SK-N-SH (cell line): ENCODE measurements around the gene UBE2D2. TPM values are rescaled to one million over a fixed set of nuclear protein-coding genes. Genes with fewer than 3 reads are reported as not detected.

Experiments
- CTCF ChIA-PET: fragments of 300-600, 350-600 bp; formaldehyde crosslinking; extraction: SDS; loops from one replicate; lab custom pipeline; 2021; lab: Yijun Ruan, JAX
- POLR2A ChIA-PET: fragments of 350-600 bp; sonication (Branson Sonifier 250); formaldehyde crosslinking; extraction: SDS; loops from one replicate; lab custom pipeline; 2020; ENCODE audit warnings: antibody characterized with exemption, inconsistent platforms; lab: Yijun Ruan, JAX
- DNase-seq: peaks from one replicate; pipeline ENCODE4 v3.0.0; 2012
- H2AFZ ChIP-seq: fragments of 200-600 bp; sonication (generic); 2 replicates; pipeline ENCODE4 v1.8.1; 2016; ENCODE audit warnings: antibody characterized with exemption, mild to moderate bottlenecking, low read depth
- H3F3A ChIP-seq: fragments of 200-600 bp; sonication (generic); replicated peaks from 2 replicates; pipeline ENCODE3; 2016; ENCODE audit warnings: antibody characterized with exemption, mild to moderate bottlenecking; ENCODE audit not compliant: insufficient read depth
- H3K27ac ChIP-seq, 2 experiments: fragments of 200-500 bp in 1 of 2; fragments of 200-600 bp in 1 of 2; sonication (Bioruptor generic) in 1 of 2; sonication (generic), shearing (Covaris generic) in 1 of 2; 2 replicates each; pipeline versions ENCODE4 v1.5.1 to v1.6.1; 2014 to 2016; ENCODE audit warnings: low read depth in 2 of 2, inconsistent platforms in 1 of 2, low read length in 1 of 2, mild to moderate bottlenecking in 1 of 2, mixed read lengths in 1 of 2
- H3K27me3 ChIP-seq: fragments of 200-600 bp; sonication (generic), shearing (Covaris generic); 2 replicates; pipeline ENCODE4 v1.6.1; 2016; ENCODE audit warnings: mixed run types; ENCODE audit not compliant: insufficient read depth
- H3K36me3 ChIP-seq, 2 experiments: fragments of 200-500 bp in 1 of 2; fragments of 200-600 bp in 1 of 2; sonication (Bioruptor generic) in 1 of 2; sonication (generic) in 1 of 2; replicated peaks in 1 of 2; 2 replicates each; pipeline versions ENCODE3 to v1.5.1; 2014 to 2016; ENCODE audit warnings: low read length in 1 of 2, mild to moderate bottlenecking in 1 of 2; ENCODE audit not compliant: insufficient read depth in 2 of 2, control insufficient read depth in 1 of 2
- H3K4me1 ChIP-seq, 2 experiments: fragments of 200-500 bp in 1 of 2; fragments of 200-600 bp in 1 of 2; sonication (Bioruptor generic) in 1 of 2; sonication (generic), shearing (Covaris generic) in 1 of 2; 2 replicates each; pipeline versions ENCODE4 v1.5.1 to v1.6.1; 2014 to 2016; ENCODE audit warnings: low read depth in 1 of 2, low read length in 1 of 2, mixed run types in 1 of 2; ENCODE audit not compliant: insufficient read depth in 2 of 2, control insufficient read depth in 1 of 2
- H3K4me2 ChIP-seq: fragments of 200-600 bp; sonication (generic), shearing (Covaris generic); 2 replicates; pipeline ENCODE4 v1.6.1; 2017; ENCODE audit warnings: mixed run types
- H3K4me3 ChIP-seq, 2 experiments: fragments of 200-500 bp in 1 of 2; fragments of 200-600 bp in 1 of 2; sonication (Bioruptor generic) in 1 of 2; sonication (generic), shearing (Covaris generic) in 1 of 2; 2 replicates each; pipeline versions ENCODE4 v1.5.1 to v1.8.1; 2014 to 2016; ENCODE audit warnings: low read depth in 2 of 2, inconsistent platforms in 1 of 2, low read length in 1 of 2, mild to moderate bottlenecking in 1 of 2, mixed read lengths in 1 of 2, moderate library complexity in 1 of 2
- H3K79me2 ChIP-seq: fragments of 200-600 bp; sonication (generic); 2 replicates; pipeline ENCODE4 v1.8.1; 2017; ENCODE audit warnings: mild to moderate bottlenecking; ENCODE audit not compliant: insufficient read depth
- H3K9ac ChIP-seq: fragments of 200-600 bp; sonication (generic); 2 replicates; pipeline ENCODE4 v1.6.1; 2017; ENCODE audit warnings: mixed run types
- H3K9me2 ChIP-seq: fragments of 200-600 bp; sonication (generic); 2 replicates; pipeline ENCODE4 v1.6.1; 2017; ENCODE audit warnings: mixed run types
- H3K9me3 ChIP-seq: fragments of 200-600 bp; sonication (generic); 2 replicates; pipeline ENCODE4 v1.6.1; 2017; ENCODE audit warnings: mixed run types, mild to moderate bottlenecking, moderate library complexity
- H4K20me1 ChIP-seq: fragments of 200-600 bp; sonication (generic); 2 replicates; pipeline ENCODE4 v1.6.1; 2017; ENCODE audit warnings: mild to moderate bottlenecking, mixed run types; ENCODE audit not compliant: insufficient read depth
- CHD2 ChIP-seq: fragments of 150-350 bp; IDR thresholded peaks from 2 replicates; pipeline ENCODE4 v1.6.1; 2018; ENCODE audit warnings: low read length; ENCODE audit not compliant: partially characterized antibody
- CTCF ChIP-seq: fragments of 200-600 bp; sonication (generic); IDR thresholded peaks from 2 replicates; pipeline ENCODE4 v1.6.1; 2017; ENCODE audit warnings: antibody characterized with exemption, mild to moderate bottlenecking, moderate library complexity
- ELF1 ChIP-seq: IDR thresholded peaks from 2 replicates; pipeline ENCODE4 v1.4.0; 2012
- FOXJ3 ChIP-seq: sonication (generic); formaldehyde crosslinking; IDR thresholded peaks from 2 replicates; pipeline ENCODE4 v1.5.1; 2020; ENCODE audit warnings: mild to moderate bottlenecking, missing genetic modification reagents
- GABPA ChIP-seq: IDR thresholded peaks from 2 replicates; pipeline ENCODE4 v1.4.0; 2012; ENCODE audit warnings: low read depth, mild to moderate bottlenecking
- GATA2 ChIP-seq: sonication (generic); formaldehyde crosslinking; IDR thresholded peaks from 2 replicates; pipeline ENCODE4 v1.5.0; 2020; ENCODE audit warnings: mild to moderate bottlenecking, missing genetic modification reagents
- JUND ChIP-seq: IDR thresholded peaks from 2 replicates; pipeline ENCODE4 v1.4.0; 2012
- NFIC ChIP-seq: IDR thresholded peaks from 2 replicates; pipeline ENCODE4 v1.4.0; 2012; ENCODE audit warnings: borderline replicate concordance
- NRF1 ChIP-seq: IDR thresholded peaks from 2 replicates; pipeline ENCODE4 v1.6.1; 2012; ENCODE audit warnings: low read depth, mild to moderate bottlenecking, low read length
- POLR2AphosphoS5 ChIP-seq: IDR thresholded peaks from 2 replicates; pipeline ENCODE4 v1.6.1; 2012; ENCODE audit warnings: low read depth, low read length
- RAD21 ChIP-seq: IDR thresholded peaks from 2 replicates; pipeline ENCODE4 v1.6.1; 2012; ENCODE audit warnings: mild to moderate bottlenecking, low read length
- RCOR1 ChIP-seq: fragments of 150-350 bp; IDR thresholded peaks from 2 replicates; pipeline ENCODE4 v1.6.1; 2017; ENCODE audit warnings: antibody characterized with exemption, low read length
- REST ChIP-seq: IDR thresholded peaks from 2 replicates; pipeline ENCODE4 v1.6.1; 2012; ENCODE audit warnings: mild to moderate bottlenecking, low read depth, low read length, moderate library complexity
- RFX5 ChIP-seq: IDR thresholded peaks from 2 replicates; pipeline ENCODE4 v1.6.1; 2012; ENCODE audit warnings: mild to moderate bottlenecking, improper control_type of control experiment, low read length
- SIN3A ChIP-seq: IDR thresholded peaks from 2 replicates; pipeline ENCODE4 v1.6.1; 2012; ENCODE audit warnings: low read depth, mild to moderate bottlenecking, low read length, moderate library complexity, borderline replicate concordance
- SMC3 ChIP-seq: IDR thresholded peaks from 2 replicates; pipeline ENCODE4 v1.6.1; 2012; ENCODE audit warnings: low read depth, low read length, improper control_type of control experiment
- TAF1 ChIP-seq: IDR thresholded peaks from 2 replicates; pipeline ENCODE4 v1.6.1; 2012; ENCODE audit warnings: low read depth, mild to moderate bottlenecking, low read length, moderate library complexity, borderline replicate concordance
- TCF12 ChIP-seq: IDR thresholded peaks from 2 replicates; pipeline ENCODE4 v1.4.0; 2012
- TEAD4 ChIP-seq: IDR thresholded peaks from 2 replicates; pipeline ENCODE4 v1.4.0; 2012; ENCODE audit warnings: mild to moderate bottlenecking, borderline replicate concordance; ENCODE audit not compliant: insufficient read depth
- WGBS: methylation state at CpG from one replicate; pipeline ENCODE4 v1.1.6; 2017; ENCODE audit warnings: low lambda C conversion rate; 5-methylcytosine and 5-hydroxymethylcytosine counted together
- polyA plus RNA-seq, 3 experiments: library from polyadenylated mRNA; depleted of rRNA; stranded (reverse); fragments of >200 nt; gene quantifications; 2 replicates each; pipeline ENCODE4 v1.2.3, GENCODE V29; 2012
- TF ChIP-seq, protein P1 (sequence below): IDR thresholded peaks from 2 replicates; pipeline ENCODE4 v1.4.0; 2012; ENCODE audit warnings: low read depth, borderline replicate concordance
- TF ChIP-seq, protein P2 (sequence below): fragments of 150-350 bp; IDR thresholded peaks from 2 replicates; pipeline ENCODE4 v1.6.1; 2017; ENCODE audit warnings: antibody characterized with exemption, low read length, low read depth, borderline replicate concordance

UBE2D2 gene
- polyA plus RNA-seq, 1 of the 3 experiments (the other 2 are of a cell fraction): 24.5 TPM

DNA sequence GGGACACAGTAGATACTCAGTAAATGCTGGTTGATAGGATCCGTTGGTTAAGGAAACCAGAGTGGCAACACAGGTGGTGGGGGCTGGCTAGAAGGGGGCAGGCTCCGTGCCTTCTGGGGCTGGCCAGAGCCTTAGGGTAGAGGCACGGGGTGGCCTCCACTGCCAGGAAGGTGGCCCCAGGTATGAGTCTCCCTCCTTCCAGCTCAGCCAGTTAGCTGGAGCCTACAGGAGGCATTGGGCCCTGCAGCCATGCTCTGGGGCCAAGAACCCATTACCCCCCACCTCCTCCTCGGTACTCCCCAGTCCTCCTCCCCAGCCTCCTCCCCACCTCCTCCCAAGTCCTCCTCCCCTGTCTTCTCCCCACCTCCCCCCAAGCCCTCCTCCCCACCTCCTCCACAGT, 114.7 kb downstream of the UBE2D2 start:
- ChIA-PET POLR2A (interaction anchor here (0.9 to 2.7 kb wide), 4 partner anchors 15 to 38 kb away, joined by 3 to 28 read pairs (median 8); no protein-coding TSS in a partner anchor), CTCF (interaction anchor here (0.8 to 10.3 kb wide), 9 partner anchors 9 to 91 kb away, joined by 3 to 73 read pairs (median 4); no protein-coding TSS in a partner anchor)
- H3F3A ChIP-seq: peaks cover 7% of the 10 kb centered on the region
- H4K20me1 ChIP-seq: peaks cover 91% of the 10 kb centered on the region
- peaks cover 96% of the 10 kb centered on the region for H3K79me2 ChIP-seq
- no peak overlapping the region for H3K4me2 ChIP-seq
- no peaks in the 10 kb centered on the region for H3K9me2 ChIP-seq
- TF ChIP-seq CTCF: no peak
- TF ChIP-seq, protein P1, sequence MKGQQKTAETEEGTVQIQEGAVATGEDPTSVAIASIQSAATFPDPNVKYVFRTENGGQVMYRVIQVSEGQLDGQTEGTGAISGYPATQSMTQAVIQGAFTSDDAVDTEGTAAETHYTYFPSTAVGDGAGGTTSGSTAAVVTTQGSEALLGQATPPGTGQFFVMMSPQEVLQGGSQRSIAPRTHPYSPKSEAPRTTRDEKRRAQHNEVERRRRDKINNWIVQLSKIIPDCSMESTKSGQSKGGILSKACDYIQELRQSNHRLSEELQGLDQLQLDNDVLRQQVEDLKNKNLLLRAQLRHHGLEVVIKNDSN: no peak
- TF ChIP-seq RCOR1: no peak
- no peak for TF ChIP-seq NFIC
- no peak for TF ChIP-seq TEAD4
- no peak for TF ChIP-seq RAD21
- no peak for TF ChIP-seq FOXJ3 (CRISPR knock-in tag)
- TF ChIP-seq CHD2: no peak
- no peak for TF ChIP-seq SIN3A
- TF ChIP-seq ELF1: no peak
- TF ChIP-seq RFX5: no peak
- no peak for TF ChIP-seq GABPA
- TF ChIP-seq TAF1: no peak
- H3K4me1 ChIP-seq: peaks cover 39 to 75% of the 10 kb centered on the region in 2 experiments
- H3K36me3 ChIP-seq: peaks cover 5 to 11% of the 10 kb centered on the region in 2 experiments
- peak overlapping the region in 1 of 2 experiments; percentile 69; a peak in 2 of 4 replicates for H3K27ac ChIP-seq
- 92% methylated on average over 4 of the region's 4 CpGs for WGBS
- no peak overlapping the region for H2AFZ ChIP-seq
- H3K9me3 ChIP-seq: no peaks in the 10 kb centered on the region
- no peak for DNase-seq
- no peak overlapping the region for H3K4me3 ChIP-seq
- no peak overlapping the region for H3K9ac ChIP-seq
- no peaks in the 10 kb centered on the region for H3K27me3 ChIP-seq

GRCh38 chr5:139676406-139676805, 115.3 kb downstream of the UBE2D2 start:
- Histone ChIP-seq H3K27me3 (no peaks in the 10 kb centered on the region), H3K4me3 (no peak overlapping the region), H3K9me3 (no peaks in the 10 kb centered on the region), H3K4me2 (no peak overlapping the region), H3K27ac (peak overlapping the region in 1 of 2 experiments; percentile 99; a peak in 2 of 4 replicates), H3K79me2 (peaks cover 95% of the 10 kb centered on the region), H3K9ac (no peak overlapping the region), H4K20me1 (peaks cover 90% of the 10 kb centered on the region), H3K4me1 (peaks cover 33 to 69% of the 10 kb centered on the region in 2 experiments), H3K36me3 (peaks cover 8 to 17% of the 10 kb centered on the region in 2 experiments), H3K9me2 (no peaks in the 10 kb centered on the region), H3F3A (peaks cover 7% of the 10 kb centered on the region), H2AFZ (no peak overlapping the region)
- ChIA-PET CTCF (interaction anchor here (0.8 to 10.3 kb wide), 9 partner anchors 11 to 111 kb away, joined by 3 to 73 read pairs (median 7); partner anchors contain the start of gene CXXC5), POLR2A (interaction anchor here (0.9 to 3.1 kb wide), 12 partner anchors 9 to 89 kb away, joined by 3 to 34 read pairs (median 11); partner anchors contain the start of gene CXXC5)
- WGBS: 87% methylated on average over 3 of the region's 3 CpGs
- no peak for DNase-seq
- TF ChIP-seq TCF12 (no peak), GATA2 (CRISPR knock-in tag) (no peak), NRF1 (no peak), SIN3A (no peak), REST (no peak), JUND (no peak), SMC3 (no peak), NFIC (no peak), POLR2AphosphoS5 (no peak)
- TF ChIP-seq, protein P1: no peak
- TF ChIP-seq, protein P2, sequence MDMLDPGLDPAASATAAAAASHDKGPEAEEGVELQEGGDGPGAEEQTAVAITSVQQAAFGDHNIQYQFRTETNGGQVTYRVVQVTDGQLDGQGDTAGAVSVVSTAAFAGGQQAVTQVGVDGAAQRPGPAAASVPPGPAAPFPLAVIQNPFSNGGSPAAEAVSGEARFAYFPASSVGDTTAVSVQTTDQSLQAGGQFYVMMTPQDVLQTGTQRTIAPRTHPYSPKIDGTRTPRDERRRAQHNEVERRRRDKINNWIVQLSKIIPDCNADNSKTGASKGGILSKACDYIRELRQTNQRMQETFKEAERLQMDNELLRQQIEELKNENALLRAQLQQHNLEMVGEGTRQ: no peak
